CD4-positive, alpha-beta T cell treated with Interleukin-21 for 1 hour (primary cell): ENCODE results near the gene NELL1.
A peak's percentile ranks its signal among the peaks of the same experiment; 100 is the strongest.

Experiments used
- DNase-seq: peaks from one replicate; pipeline ENCODE4 v3.0.0-alpha.2; 2020

NELL1 gene

DNA sequence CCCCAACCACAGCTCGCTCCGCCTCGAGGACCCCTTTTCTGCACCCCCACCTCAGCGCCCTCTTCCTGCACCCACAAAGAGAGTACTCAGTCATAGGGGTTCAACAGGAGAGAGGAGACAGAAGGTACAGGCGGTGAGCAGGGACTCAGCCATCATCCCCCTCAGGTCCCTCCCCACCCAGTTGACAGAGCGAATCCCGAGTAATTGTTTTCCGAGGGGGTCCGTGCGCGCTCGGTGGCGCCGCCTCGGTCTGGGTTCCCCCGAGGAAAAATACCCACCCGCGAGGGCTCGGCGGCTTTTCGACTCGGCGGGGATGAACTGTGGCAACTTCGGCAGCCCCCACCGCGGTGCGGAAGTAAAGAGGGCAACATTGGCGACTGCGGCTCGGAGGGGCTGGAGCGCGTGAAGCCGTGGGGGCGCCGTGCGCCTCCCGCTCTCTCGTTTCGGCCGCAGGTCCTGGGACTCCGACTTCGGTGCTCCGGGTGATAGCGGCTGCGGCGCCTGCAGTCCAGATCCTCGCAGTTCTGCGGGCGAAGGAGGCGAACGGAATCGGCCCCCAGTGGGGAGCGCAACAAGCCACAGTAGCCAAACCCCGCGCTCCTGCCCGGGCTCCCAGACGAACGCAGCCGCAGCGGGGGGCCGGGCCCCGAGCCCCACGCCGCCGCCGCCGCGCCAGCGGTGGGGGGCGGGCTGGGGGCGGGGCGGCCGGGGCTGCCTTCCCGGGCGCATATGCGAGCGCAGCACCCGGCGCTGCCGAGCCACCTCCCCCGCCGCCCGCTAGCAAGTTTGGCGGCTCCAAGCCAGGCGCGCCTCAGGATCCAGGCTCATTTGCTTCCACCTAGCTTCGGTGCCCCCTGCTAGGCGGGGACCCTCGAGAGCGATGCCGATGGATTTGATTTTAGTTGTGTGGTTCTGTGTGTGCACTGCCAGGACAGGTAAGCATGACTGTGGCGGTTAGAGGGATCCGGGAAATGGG, at the start of gene NELL1:
NELL1 (plus strand) TSS at position 743 of the 976 bp plus-strand sequence.
- no peak for DNase-seq

DNA sequence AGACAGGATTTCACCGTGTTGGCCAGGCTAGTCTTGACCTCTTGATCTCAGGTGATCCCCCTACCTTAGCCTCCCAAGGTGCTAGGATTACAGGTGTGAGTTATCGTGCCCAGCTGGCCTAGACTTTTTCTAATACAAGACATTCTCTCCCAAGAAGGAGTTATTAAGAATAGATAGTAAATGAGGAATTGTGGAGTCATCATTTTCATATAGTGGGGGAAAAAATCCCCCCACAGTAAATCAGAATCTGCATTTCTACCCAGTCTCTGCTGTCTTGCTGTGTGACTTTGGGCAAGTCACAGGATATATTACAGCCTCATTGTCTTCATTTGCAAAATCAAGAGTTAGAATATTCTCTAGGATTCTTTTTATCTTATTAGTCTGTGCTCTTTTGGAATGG, 48.4 kb upstream of the NELL1 start:
- DNase-seq: no peak

DNA sequence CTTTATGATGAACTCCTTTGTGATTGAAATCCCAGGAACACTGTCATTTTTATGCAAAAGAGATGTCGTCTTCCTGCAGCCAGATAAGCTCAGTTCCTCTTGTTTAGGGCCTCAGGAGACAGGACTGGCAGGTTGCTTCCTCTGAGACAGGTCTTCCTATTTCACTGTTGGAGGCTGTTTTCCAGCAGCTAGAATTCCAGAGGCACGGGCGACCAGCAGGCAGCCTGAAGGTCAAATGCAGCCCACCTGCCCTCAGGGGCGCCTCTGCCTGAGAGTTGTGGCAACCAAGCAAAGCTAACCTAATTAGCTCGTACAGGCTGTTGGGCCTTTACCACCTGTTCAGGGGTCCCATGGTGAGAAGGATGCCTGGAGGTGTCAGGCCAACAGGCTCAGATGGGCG, 47.7 kb upstream of the NELL1 start:
- DNase-seq: no peak

DNA sequence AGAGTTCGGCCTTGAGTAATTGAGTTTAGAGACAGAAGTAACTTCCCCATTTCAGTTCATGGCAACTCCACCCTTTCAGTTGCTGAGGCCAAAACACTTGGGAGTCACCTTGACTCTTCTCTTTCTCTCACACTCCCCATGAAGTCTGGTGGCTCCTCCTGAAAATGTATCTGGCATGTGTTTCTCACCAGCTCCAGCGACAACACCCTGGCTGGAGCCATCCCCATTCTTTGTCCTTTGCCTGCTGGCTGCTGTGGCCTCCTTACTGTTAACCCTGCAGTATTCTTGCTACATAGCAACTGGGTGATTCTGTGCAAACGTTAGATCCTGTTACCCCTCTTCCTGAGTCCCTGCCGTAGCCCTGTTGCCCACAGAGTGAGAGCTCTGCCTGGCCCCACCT, 46.1 kb upstream of the NELL1 start:
- DNase-seq: no peak

DNA sequence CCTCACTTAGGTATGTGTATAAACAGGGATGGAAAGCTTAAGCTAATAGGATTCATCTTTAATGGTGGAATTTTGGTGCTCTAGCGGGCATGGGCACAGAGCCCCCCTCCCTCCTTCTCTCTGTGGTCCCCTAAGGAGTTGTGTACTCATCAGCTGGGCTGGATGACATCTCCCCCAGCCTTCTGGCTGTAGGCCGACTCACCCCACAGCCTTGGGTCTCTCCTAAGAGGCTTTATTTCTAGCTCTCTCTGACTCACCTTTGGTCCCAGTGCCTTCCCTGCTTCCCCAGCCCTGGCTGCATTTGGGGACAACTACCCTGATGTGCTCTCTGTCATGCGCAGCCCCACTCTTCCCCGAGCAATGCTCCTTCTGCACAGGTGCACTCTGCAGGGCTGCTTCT, 43.1 kb upstream of the NELL1 start:
- DNase-seq: no peak

DNA sequence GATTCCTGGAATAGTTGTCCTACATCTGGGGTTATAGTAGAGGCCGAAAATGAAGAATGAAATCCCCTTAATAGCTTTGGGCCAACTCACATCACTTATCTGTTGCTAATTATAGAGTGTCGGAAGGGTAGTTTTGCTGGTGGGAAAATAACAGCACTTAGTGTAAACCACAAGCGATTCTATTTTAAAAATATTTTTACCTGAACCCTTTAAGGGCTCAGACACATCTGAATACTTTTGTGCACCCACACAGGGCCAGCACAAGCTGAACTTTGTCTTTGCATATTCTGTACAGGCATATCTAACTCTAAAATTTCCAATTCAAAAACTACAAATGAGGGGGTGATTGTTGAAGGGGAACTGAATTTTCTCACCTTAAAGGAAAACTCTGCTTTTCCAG, 42.4 kb upstream of the NELL1 start:
- no peak for DNase-seq

DNA sequence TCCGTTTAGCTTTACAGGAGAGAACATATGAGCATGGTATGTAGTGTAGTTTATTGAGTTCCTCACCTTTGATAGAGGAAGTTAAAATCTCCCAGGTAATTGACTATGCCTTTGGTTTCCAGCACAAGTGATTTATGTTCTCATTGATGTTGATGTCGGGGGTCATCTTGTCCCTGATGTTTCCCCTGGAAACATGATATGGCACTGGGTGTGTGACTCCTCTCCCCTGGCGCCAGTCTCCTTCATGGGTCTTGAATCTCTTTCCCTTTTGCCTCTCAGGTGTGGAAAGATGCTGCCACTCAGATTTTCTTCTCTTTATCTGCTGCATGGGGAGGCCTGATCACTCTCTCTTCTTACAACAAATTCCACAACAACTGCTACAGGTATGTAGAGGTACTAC, 41.7 kb upstream of the NELL1 start:
- DNase-seq: no peak

DNA sequence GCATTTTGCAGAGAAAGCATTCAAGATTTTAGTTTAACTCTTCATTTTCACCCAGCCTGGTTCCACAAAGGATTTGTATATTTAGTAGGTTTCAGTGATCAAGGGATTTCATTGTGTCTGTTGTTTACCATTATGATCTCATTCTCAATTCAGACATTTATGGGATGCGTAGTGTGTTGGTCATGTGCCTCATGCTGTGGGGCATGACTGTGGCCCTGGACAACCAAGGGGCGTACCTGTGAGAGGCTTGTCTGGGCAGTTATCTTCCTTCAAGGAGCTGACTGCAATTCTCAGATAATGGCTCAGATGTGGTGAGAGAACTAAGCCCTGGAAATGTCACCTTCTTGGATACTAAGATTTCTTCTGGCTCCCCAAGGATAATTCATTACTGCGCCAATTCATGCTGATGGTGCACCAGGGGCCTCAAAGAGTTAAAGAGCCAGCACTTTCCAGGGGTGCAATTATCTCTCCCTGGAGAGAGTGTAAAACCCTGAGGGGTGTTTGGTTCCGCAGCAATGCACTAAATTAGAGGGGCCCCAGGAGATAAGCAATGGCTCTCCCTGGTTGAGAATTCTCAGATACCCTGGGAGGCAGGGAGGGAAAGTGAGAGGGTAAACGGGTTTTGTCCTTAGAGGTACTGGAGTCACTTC, 37.7 kb upstream of the NELL1 start:
- no peak for DNase-seq

DNA sequence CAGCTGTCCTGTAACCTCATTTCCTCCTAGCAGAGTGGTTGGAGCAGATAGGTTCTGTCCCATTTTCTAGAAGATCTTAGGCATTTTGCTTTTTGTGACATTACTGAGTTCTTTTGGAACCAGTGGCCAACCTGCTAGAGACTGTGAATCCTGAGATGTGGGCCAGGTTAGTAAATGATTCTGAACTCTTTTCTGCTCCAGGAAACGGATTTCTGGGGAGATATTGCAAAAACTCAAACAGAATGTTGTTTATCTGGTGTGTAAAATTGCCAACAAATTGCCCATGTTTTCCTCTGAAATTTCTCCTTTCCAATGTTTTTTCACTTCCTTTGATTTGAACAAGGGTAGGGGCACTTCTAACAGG, 37.2 kb upstream of the NELL1 start:
- no peak for DNase-seq

DNA sequence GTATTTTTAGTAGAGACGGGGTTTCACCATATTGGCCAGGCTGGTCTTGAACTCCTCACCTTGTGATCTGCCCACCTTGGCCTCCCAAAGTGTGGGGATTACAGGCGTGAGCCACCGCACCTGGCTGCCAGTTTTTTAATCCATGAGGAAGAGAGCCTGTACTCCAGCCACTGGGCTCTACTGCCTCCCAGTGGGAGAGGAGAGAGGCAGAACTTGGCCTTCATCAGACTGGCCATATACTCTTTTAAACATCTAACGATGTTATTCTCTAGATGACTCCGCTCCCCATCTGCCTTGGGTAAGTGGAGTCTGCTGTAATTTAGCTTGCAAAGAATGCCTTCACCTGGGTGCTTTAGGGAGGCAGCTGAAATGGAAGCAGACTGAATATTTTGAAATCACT, 35.3 kb upstream of the NELL1 start:
- no peak for DNase-seq

DNA sequence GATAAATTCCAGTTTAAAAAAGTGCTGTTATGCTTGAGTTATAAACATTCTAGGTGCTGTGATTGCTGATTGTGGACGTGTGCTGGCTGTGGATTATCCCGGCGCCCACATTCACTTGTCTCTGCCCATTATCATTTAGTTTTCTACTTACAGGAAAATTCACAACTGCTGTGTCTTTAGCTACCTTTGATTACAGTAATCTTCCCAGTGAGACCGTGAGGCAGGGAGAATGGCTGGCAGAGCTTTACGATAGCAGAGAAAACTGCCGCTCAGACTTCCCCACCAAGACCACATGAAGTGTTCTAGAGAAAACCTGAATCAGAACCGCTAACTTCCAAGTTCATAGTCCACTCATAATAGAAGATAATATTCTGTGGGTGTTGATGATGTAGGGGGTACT, 34.6 kb upstream of the NELL1 start:
- no peak for DNase-seq

DNA sequence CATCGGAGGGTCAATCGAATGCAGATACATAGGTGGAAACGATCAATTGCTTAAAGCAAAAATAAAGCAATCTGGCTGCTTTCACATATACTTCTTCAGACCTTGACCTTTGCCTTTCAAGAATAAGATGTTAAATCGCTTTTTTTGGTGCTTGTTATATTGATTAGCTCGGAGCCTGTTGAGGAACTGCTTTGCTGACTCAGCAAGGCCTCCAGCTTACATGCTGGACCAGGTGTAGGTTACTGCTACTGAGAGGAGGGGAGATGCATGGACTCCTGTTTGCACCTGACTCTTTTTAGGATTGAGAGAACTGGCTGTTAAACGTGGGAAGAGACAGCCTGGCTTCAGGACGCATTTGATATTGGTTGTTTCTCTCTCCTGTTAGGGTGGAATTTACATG, 31.3 kb upstream of the NELL1 start:
- no peak for DNase-seq

DNA sequence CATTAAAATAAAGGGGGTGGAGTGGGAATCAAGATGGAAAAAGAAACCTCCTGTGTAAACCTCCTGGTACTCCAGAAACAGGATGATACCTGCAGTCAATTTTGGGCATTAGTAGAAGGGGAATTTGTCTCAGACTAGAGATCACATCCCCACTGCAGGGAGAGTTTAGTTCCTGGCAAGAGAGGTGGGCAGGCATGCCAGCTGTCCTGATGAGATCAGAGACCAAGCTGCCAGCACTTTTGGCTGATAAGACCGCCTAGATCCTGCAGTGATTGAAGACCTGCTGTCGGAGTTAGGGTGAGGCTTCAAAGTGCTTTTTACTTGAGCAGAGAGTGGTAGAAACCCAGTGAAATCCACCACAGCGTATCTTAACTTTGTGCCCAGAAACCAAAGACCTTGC, 29.7 kb upstream of the NELL1 start:
- DNase-seq: no peak

DNA sequence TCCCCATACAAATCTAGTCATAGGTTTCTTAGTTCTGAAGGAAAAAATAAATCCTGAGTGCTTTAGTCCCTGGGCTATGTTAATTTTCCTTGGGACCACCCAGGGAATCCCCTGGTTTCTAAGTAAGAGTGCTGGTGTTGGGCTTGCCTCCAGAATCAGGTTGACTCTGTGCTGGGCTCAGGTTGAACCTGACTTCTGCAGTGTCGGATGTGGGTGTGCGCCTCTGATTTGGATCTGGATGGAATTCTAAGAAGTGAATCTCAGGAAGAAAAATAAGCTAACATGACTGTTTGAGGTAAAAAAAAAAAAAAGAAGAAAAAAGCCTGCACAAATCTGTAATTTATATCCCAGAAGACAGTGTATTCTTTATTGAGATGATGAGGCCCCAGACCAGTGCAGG, 29.0 kb upstream of the NELL1 start:
- no peak for DNase-seq

DNA sequence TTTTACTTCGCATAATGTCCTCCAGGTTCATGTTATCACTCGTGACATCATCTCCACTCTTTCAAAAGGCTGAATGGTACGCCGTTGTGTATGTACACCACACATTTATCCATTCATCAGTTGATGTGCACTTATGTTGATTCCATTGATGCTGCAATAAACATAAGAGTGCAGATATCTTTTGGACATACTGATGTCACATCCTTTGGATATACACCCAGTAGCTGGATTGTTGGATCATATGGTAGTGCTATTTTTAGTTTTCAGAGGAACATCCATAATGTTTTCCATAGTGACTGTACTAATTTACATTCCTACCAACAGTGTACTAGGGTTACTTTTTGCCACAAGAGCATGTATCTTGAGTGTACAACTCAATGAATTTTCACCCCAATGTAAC, 25.0 kb upstream of the NELL1 start:
- DNase-seq: no peak

DNA sequence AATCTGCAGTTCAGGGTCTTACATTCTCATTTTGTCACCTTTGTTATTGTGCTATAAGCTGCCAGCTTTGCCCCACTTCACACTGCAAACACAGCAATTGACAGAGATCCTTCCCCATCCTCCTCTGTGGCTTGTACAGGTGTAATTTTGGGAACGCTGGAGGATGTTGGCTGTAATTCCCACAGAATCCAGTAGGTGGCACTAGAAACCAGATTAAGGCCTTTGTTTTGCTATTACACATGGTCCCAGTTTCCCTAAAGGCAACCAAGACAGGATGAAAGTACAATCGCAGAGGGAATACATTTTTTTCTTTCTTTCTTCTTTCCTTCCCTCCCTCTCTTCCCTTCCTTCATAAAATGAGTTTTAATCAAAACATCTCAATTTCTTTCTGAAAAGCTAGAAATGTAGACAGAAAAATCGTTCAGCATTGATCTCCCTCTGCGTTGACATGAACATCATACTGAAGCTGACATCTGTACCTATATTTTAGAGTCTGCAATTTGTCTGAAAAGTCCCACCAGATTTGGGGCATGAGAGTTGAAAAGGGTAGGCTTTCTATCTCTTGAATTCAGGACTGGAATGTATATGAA, 21.3 kb upstream of the NELL1 start:
- DNase-seq: peak; percentile 34

DNA sequence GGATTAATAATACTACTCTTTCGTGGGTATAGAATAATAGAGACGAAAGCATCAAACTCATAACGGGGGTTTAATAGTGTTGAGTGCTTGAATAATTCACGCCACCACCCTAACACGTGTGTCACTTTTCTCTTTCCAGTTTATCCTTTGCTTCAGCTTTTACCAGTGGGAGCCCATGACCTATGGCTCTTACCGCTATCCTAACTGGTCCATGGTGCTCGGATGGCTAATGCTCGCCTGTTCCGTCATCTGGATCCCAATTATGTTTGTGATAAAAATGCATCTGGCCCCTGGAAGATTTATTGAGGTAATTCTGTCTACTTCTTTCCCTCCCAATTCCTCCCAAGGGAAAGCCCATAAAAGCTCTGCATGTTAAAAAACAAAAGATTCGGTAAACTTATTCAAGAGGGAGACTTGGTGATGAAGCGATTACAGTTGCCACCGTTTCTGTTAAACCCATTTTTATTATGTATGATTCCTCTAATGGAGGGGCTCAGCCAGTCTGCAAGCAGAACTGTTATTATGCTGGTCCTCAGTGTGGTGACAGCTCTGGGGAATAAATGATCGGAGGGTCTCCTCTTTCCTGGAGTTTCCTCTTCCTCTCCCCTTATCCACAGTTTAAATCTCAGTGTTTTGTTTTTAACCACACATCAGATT, 17.1 kb upstream of the NELL1 start:
- no peak for DNase-seq

DNA sequence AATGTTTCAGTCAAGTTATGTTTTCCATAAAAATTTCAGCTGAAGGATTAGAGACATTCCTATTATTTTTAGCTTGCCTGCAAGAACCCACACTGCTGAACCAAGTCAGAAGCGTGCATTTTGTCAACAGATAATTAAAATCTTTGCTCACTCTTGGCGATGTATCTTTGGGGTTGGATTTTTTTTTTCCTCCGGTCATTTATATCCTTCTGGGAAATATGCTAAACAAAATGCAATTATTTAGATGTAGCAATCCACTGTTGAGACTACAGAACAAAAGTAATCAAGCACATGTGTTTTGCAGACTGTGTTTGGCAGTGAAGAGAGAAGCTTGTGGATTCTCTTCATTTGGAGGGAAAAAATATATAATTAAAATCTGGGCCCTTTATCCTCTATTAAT, 15.3 kb upstream of the NELL1 start:
- DNase-seq: no peak

DNA sequence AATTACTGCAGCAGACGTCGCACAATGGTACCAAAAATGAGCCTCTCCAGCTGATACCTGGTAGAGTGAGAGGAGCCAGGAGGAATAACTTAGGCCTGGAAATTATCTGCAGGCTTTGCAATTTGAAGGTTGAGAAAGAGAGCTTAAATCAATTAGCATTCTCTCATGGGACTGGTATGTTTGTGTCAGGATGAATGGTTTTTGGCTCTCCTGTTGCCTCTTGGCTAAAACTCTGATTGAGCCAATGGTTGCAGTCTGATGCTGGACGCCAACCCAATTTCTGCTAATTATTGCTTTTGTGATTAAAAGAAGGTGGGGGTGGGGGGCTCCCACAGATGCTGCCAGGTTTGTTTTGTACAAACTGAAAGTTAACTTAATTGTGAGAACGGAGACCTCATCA, 12.5 kb upstream of the NELL1 start:
- DNase-seq: no peak

DNA sequence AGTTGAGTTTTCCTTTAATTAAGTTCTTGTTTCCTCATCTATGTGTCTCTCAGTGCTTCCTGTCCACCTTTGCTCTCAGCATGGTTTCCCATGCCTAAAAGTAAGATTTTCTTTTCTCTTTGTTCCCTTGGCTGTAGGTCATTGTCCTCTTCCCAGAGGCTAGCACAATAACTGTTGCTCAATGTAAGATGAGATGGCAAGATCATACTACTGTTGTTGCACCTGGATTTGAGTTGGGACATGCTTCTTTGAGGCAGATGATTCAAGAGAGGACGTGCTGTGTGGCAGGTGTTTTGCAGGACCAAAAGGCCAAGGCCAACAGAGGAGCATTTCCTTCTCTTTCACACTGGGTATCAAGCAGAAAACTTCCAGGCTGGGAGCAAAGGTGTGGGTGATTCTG, 11.3 kb upstream of the NELL1 start:
- no peak for DNase-seq

DNA sequence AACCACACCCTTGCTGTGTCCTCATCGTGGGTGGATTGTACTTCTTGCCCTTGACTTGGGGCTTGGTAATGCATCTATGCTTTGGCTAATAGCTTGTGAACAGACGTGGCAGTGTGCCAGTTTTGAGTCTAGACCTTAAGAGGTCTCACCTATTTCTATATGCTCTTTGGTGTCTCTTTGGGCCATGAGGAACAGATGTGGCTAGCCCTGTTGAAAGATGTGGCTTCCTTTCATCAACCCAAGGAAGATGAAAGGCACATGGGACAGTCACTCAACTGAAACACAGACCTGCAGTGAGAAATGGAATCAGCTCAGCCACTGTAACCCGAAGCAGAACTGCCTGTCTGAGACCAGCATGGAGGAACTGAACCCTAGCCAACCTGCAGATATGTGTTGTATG, 7.9 kb upstream of the NELL1 start:
- DNase-seq: no peak

DNA sequence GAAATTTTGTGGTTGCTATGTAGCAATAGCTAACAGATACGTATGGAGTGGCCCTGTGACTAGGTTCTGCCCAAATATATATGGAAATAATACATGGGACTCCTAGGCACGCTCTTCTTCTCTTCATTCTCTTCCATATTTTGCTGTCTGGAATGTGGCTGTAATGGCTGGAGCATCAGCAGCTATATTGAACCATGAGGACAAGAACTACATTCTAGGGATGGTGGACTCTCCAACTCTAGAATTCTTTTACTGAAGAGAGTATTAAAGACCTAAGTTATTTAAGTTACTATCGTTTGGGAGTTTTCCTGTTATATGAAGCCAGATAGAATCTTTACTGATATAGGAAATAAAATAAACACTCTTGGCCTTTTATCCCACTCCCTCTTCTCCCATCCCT, 7.5 kb upstream of the NELL1 start:
- no peak for DNase-seq

DNA sequence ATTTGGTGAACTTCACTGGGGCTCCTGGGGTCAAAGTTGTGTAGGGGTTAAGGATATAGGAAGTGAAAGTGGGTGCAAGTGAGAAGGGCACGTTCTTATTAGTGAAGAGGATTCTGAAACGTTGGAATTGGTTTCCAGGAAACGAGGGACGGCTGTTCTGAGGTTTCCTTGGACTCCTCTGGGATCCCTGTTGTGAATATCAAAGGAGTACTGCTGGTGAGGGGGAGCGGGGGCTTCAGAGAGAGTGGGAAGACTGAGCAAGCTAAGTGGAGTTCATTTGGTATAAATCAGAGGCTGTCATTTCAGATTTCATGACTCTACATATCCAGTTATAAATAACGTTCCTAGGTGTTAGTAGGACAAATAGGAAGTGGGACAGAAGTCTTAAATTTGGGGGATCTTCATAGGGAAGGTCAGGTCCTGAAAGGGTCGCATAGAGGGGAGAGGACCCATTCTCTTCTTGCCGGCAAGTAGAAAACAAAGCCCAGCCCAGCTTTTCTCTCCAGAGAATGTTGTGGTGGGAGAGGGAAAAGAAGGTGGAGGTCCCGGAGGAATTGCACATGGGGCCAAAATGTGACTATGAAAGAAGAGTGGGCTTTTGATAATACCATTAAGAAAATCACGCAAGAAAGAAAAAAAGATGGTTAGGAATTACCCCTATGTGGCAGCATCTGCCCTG, 1.1 kb upstream of the NELL1 start:
- no peak for DNase-seq
